Measurements from ENCODE around the gene ANKRD22. TPM values are rescaled to one million over a fixed set of nuclear protein-coding genes. Genes with fewer than 3 reads are reported as not detected.

The ANKRD22 gene
- total and polyA plus RNA-seq, 2 donors from 2014 or later, result 3.6 to 6.5 TPM

DNA sequence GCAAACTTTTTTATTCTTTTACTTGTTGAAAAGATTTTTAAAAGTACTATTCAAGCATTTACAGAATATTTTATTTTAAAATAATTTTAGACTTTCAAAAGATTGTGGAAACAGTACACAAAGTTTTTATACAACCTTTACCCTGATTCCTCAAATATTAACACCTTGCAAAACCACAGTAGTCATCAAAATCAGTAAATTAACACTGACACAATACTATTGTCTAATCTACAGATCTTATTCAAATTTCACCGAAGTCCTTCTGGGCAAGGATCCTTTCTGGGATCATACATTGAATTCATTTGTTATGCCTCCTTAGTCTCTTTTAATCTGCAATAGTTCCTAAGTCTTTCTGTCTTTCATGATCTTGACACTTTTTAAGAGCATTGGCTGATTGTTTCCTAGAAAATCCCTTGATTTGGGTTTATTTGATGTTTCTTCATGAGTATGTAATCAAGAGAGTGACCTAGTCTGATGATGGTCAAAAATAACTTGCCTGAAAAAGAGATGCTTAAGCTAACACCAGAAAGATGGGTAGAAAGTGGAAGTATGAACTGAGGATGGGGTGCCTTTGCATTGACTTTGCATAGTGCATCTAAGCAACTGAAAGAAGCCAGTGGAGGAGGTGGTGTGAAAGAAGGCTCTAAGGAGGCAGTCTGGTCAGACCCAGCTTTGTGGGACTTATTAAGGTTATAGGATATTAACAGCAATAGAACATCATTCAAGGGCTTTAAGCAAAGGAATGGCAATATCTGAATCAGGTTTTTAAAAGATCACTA, 38.1 kb upstream of the ANKRD22 start:
- no peaks in the 10 kb centered on the region for H3K27me3 ChIP-seq (ENCODE audit: control insufficient read depth, insufficient read depth, low read length)
- DNase-seq (no peak), FAIRE-seq (no peak)
- H3K4me3 ChIP-seq (ENCODE audit: low read length in 3 of 3), result no peak overlapping the region
- no peaks in the 10 kb centered on the region for H3K9me3 ChIP-seq (ENCODE audit: control insufficient read depth in 2 of 3, insufficient read depth in 1 of 3, low read length in 3 of 3)
- H3K9ac ChIP-seq (ENCODE audit: low read length in 3 of 3), result no peak overlapping the region
- H3K27ac ChIP-seq (ENCODE audit: low read depth in 2 of 2, low read length in 2 of 2), result no peak overlapping the region
- intact Hi-C loops (cut with DNase I), result no loop called here
- no peaks in the 10 kb centered on the region for H3K36me3 ChIP-seq (ENCODE audit: control insufficient read depth in 2 of 3, insufficient read depth in 3 of 3, low read length in 3 of 3)
- TF ChIP-seq CTCF (IDR thresholded peaks at IDR 0.05; ENCODE audit: borderline replicate concordance, extremely low read depth, insufficient read depth), result no peak
- H3K4me1 ChIP-seq (ENCODE audit: control insufficient read depth in 2 of 3, insufficient read depth in 2 of 3, low read depth in 1 of 3, low read length in 3 of 3), result no peaks in the 10 kb centered on the region

- Histone ChIP-seq H3K27ac (ENCODE audit: low read depth in 2 of 2, low read length in 2 of 2) (no peak overlapping the region), H3K9me3 (ENCODE audit: control insufficient read depth in 2 of 3, insufficient read depth in 1 of 3, low read length in 3 of 3) (no peaks in the 10 kb centered on the region), H3K27me3 (ENCODE audit: control insufficient read depth, insufficient read depth, low read length) (no peaks in the 10 kb centered on the region), H3K4me1 (ENCODE audit: control insufficient read depth in 2 of 3, insufficient read depth in 2 of 3, low read depth in 1 of 3, low read length in 3 of 3) (no peaks in the 10 kb centered on the region), H3K36me3 (ENCODE audit: control insufficient read depth in 2 of 3, insufficient read depth in 3 of 3, low read length in 3 of 3) (no peaks in the 10 kb centered on the region), H3K4me3 (ENCODE audit: low read length in 3 of 3) (no peak overlapping the region), H3K9ac (ENCODE audit: low read length in 3 of 3) (no peak overlapping the region)
- intact Hi-C loops (cut with DNase I), result no loop called here
- FAIRE-seq, result no peak
- no peak for TF ChIP-seq CTCF (IDR thresholded peaks at IDR 0.05; ENCODE audit: borderline replicate concordance, extremely low read depth, insufficient read depth)
- DNase-seq, result no peak
Observed at GRCh38 chr10:88888810-88889445, 37.3 kb upstream of the ANKRD22 start.

DNA sequence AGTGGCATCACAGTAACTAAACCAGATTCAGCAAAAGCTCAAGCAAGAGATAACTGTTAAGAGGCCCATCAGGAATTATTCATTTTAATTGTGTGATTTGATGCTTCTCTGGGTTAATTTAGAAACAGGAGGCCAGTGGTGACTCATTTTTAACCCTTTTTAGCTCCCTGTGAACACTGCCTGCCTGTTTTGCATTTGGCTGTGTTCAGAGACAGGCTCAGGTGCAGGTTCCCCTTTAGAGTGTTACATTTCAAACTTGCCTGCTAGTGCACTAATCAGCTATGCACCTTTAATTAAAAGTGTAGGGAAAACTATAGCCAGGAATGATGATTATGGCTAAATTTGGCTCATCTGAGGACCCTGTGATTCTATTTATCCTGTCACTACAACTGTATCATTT, 34.9 kb upstream of the ANKRD22 start:
- no peak for FAIRE-seq
- no peak overlapping the region for H3K9ac ChIP-seq (ENCODE audit: low read length in 3 of 3)
- intact Hi-C loops (cut with DNase I), result no loop called here
- peaks cover 0 to 1% (median 0%) of the 10 kb centered on the region in 3 donors for H3K4me1 ChIP-seq (ENCODE audit: control insufficient read depth in 2 of 3, insufficient read depth in 2 of 3, low read depth in 1 of 3, low read length in 3 of 3)
- H3K36me3 ChIP-seq (ENCODE audit: control insufficient read depth in 2 of 3, insufficient read depth in 3 of 3, low read length in 3 of 3), result no peaks in the 10 kb centered on the region
- no peak for TF ChIP-seq CTCF (IDR thresholded peaks at IDR 0.05; ENCODE audit: borderline replicate concordance, extremely low read depth, insufficient read depth)
- DNase-seq, result no peak
- no peak overlapping the region for H3K4me3 ChIP-seq (ENCODE audit: low read length in 3 of 3)
- H3K27ac ChIP-seq (ENCODE audit: low read depth in 2 of 2, low read length in 2 of 2), result no peak overlapping the region
- H3K9me3 ChIP-seq (ENCODE audit: control insufficient read depth in 2 of 3, insufficient read depth in 1 of 3, low read length in 3 of 3), result no peaks in the 10 kb centered on the region
- no peaks in the 10 kb centered on the region for H3K27me3 ChIP-seq (ENCODE audit: control insufficient read depth, insufficient read depth, low read length)

Data from kidney (tissue), 14 donors.